ENCODE results near the gene PSMB9.
"Not testable (repeated sequence)": the region's sequence is repeated elsewhere in the genome, so short reads cannot be mapped to it uniquely, and the experiment has no call there.

Gene PSMB9

GRCh38 chr6:32879691-32880090 is 25.7 kb downstream of the PSMB9 start:
- H4K20me1 ChIP-seq (ENCODE audit: insufficient read depth, low read length): no peaks in the 10 kb centered on the region
- no peaks in the 10 kb centered on the region for H3F3A ChIP-seq (ENCODE audit: insufficient read depth, low read length)
- no peak overlapping the region for H3K9ac ChIP-seq (ENCODE audit: low read length)
- H3K4me2 ChIP-seq (ENCODE audit: low read length): no peak overlapping the region
- no peaks in the 10 kb centered on the region for H3K27me3 ChIP-seq (ENCODE audit: insufficient read depth, low read length)
- H3K79me2 ChIP-seq (ENCODE audit: insufficient read depth, low read length): no peaks in the 10 kb centered on the region
- peaks cover 9% of the 10 kb centered on the region for H3K4me1 ChIP-seq (ENCODE audit: insufficient read depth, low read length, severe bottlenecking)
- H3K27ac ChIP-seq (ENCODE audit: low read depth, low read length, poor library complexity, severe bottlenecking): no peak overlapping the region
- no peak overlapping the region for H3K4me3 ChIP-seq (ENCODE audit: low read depth, low read length, poor library complexity, severe bottlenecking)
- H3K36me3 ChIP-seq (ENCODE audit: insufficient read depth, low read length): no peaks in the 10 kb centered on the region
- no peak overlapping the region for H2AFZ ChIP-seq (ENCODE audit: low read length)
- no peaks in the 10 kb centered on the region for H3K9me2 ChIP-seq (ENCODE audit: low read depth, low read length)
- TF ChIP-seq EZH2 (IDR thresholded peaks at IDR 0.05; ENCODE audit: borderline replicate concordance, low read length): no peak
- TF ChIP-seq, protein P1, sequence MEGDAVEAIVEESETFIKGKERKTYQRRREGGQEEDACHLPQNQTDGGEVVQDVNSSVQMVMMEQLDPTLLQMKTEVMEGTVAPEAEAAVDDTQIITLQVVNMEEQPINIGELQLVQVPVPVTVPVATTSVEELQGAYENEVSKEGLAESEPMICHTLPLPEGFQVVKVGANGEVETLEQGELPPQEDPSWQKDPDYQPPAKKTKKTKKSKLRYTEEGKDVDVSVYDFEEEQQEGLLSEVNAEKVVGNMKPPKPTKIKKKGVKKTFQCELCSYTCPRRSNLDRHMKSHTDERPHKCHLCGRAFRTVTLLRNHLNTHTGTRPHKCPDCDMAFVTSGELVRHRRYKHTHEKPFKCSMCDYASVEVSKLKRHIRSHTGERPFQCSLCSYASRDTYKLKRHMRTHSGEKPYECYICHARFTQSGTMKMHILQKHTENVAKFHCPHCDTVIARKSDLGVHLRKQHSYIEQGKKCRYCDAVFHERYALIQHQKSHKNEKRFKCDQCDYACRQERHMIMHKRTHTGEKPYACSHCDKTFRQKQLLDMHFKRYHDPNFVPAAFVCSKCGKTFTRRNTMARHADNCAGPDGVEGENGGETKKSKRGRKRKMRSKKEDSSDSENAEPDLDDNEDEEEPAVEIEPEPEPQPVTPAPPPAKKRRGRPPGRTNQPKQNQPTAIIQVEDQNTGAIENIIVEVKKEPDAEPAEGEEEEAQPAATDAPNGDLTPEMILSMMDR (IDR thresholded peaks at IDR 0.05; ENCODE audit: low read length): no peak
- no peaks in the 10 kb centered on the region for H3K9me3 ChIP-seq (ENCODE audit: low read length)

- H2AFZ ChIP-seq (ENCODE audit: low read length); H3K79me2 ChIP-seq (ENCODE audit: insufficient read depth, low read length); H3K9me2 ChIP-seq (ENCODE audit: low read depth, low read length); H3F3A ChIP-seq (ENCODE audit: insufficient read depth, low read length); H3K9ac ChIP-seq (ENCODE audit: low read length); H4K20me1 ChIP-seq (ENCODE audit: insufficient read depth, low read length); H3K4me1 ChIP-seq (ENCODE audit: insufficient read depth, low read length, severe bottlenecking); H3K36me3 ChIP-seq (ENCODE audit: insufficient read depth, low read length); H3K27ac ChIP-seq (ENCODE audit: low read depth, low read length, poor library complexity, severe bottlenecking); H3K9me3 ChIP-seq (ENCODE audit: low read length); H3K27me3 ChIP-seq (ENCODE audit: insufficient read depth, low read length); H3K4me2 ChIP-seq (ENCODE audit: low read length); H3K4me3 ChIP-seq (ENCODE audit: low read depth, low read length, poor library complexity, severe bottlenecking): not testable (repeated sequence)
These were observed 27.0 kb downstream of the PSMB9 start for GRCh38 chr6:32880962-32881361.

DNA sequence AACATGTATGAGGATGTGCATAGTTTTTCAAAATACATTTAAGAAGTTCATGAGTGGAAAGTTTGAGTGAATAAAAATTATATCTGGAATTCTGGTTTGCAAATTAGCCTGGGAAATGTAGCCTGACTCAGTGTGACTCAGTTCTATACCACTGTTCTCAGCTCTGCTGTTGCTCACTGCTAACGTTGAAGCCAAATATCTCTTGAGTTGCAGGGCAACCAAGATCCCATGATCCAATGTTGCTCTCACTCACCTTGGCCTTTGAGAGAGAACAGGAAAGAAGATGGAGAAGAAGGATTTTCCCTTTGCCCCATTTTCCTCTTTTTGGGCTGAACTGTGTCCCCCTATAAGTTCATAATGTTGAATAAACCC is 28.9 kb downstream of the PSMB9 start:
- Histone ChIP-seq H3K36me3 (ENCODE audit: insufficient read depth, low read length) (no peaks in the 10 kb centered on the region), H2AFZ (ENCODE audit: low read length) (no peak overlapping the region), H4K20me1 (ENCODE audit: insufficient read depth, low read length) (no peaks in the 10 kb centered on the region), H3K27ac (ENCODE audit: low read depth, low read length, poor library complexity, severe bottlenecking) (no peak overlapping the region), H3K9ac (ENCODE audit: low read length) (no peak overlapping the region), H3K79me2 (ENCODE audit: insufficient read depth, low read length) (no peaks in the 10 kb centered on the region), H3K9me2 (ENCODE audit: low read depth, low read length) (no peaks in the 10 kb centered on the region), H3K4me1 (ENCODE audit: insufficient read depth, low read length, severe bottlenecking) (peaks cover 14% of the 10 kb centered on the region), H3F3A (ENCODE audit: insufficient read depth, low read length) (no peaks in the 10 kb centered on the region), H3K9me3 (ENCODE audit: low read length) (no peaks in the 10 kb centered on the region), H3K4me2 (ENCODE audit: low read length) (no peak overlapping the region), H3K27me3 (ENCODE audit: insufficient read depth, low read length) (no peaks in the 10 kb centered on the region), H3K4me3 (ENCODE audit: low read depth, low read length, poor library complexity, severe bottlenecking) (no peak overlapping the region)
- TF ChIP-seq EZH2 (IDR thresholded peaks at IDR 0.05; ENCODE audit: borderline replicate concordance, low read length): no peak
- TF ChIP-seq, protein P1 (IDR thresholded peaks at IDR 0.05; ENCODE audit: low read length): no peak

- H4K20me1 ChIP-seq (ENCODE audit: insufficient read depth, low read length): no peaks in the 10 kb centered on the region
- no peaks in the 10 kb centered on the region for H3K9me3 ChIP-seq (ENCODE audit: low read length)
- H3K4me1 ChIP-seq (ENCODE audit: insufficient read depth, low read length, severe bottlenecking): peaks cover 23% of the 10 kb centered on the region
- no peak overlapping the region for H2AFZ ChIP-seq (ENCODE audit: low read length)
- H3F3A ChIP-seq (ENCODE audit: insufficient read depth, low read length): no peaks in the 10 kb centered on the region
- TF ChIP-seq EZH2 (IDR thresholded peaks at IDR 0.05; ENCODE audit: borderline replicate concordance, low read length): no peak
- TF ChIP-seq, protein P1 (IDR thresholded peaks at IDR 0.05; ENCODE audit: low read length): no peak
- no peaks in the 10 kb centered on the region for H3K36me3 ChIP-seq (ENCODE audit: insufficient read depth, low read length)
- H3K9ac ChIP-seq (ENCODE audit: low read length): no peak overlapping the region
- H3K4me3 ChIP-seq (ENCODE audit: low read depth, low read length, poor library complexity, severe bottlenecking): no peak overlapping the region
- no peaks in the 10 kb centered on the region for H3K27me3 ChIP-seq (ENCODE audit: insufficient read depth, low read length)
- H3K9me2 ChIP-seq (ENCODE audit: low read depth, low read length): no peaks in the 10 kb centered on the region
- no peak overlapping the region for H3K4me2 ChIP-seq (ENCODE audit: low read length)
- no peaks in the 10 kb centered on the region for H3K79me2 ChIP-seq (ENCODE audit: insufficient read depth, low read length)
- H3K27ac ChIP-seq (ENCODE audit: low read depth, low read length, poor library complexity, severe bottlenecking): no peak overlapping the region
These were observed 29.8 kb downstream of the PSMB9 start for GRCh38 chr6:32883789-32884188.
